ENCODE results near the gene CHURC1. TPM values are rescaled to one million over a fixed set of nuclear protein-coding genes. Genes with fewer than 3 reads are reported as not detected.

The CHURC1 gene
- total and polyA plus RNA-seq, 2 experiments from 2014 or later = 69.1 to 162 TPM

- H3K27me3 ChIP-seq (replicated peaks; ENCODE audit: insufficient read depth) = no peaks in the 10 kb centered on the region
- in situ Hi-C loops (cut with MboI) = no loop called here
- DNase-seq = no peak
Measured at GRCh38 chr14:64953661-64954060, 39.4 kb downstream of the CHURC1 start.

GRCh38 chr14:64954491-64955240 is 40.4 kb downstream of the CHURC1 start:
- Histone ChIP-seq H3K79me2 (ENCODE audit: insufficient read depth) (no peaks in the 10 kb centered on the region), H3K36me3 (ENCODE audit: low read depth) (no peaks in the 10 kb centered on the region), H3K4me3 (no peak overlapping the region), H3K9me2 (ENCODE audit: insufficient read depth) (no peaks in the 10 kb centered on the region), H3K9ac (no peak overlapping the region), H3K4me2 (ENCODE audit: unreplicated experiment) (no peak overlapping the region), H3F3A (ENCODE audit: insufficient read depth) (no peaks in the 10 kb centered on the region), H3K4me1 (ENCODE audit: insufficient read depth) (no peaks in the 10 kb centered on the region), H3K27ac (no peak overlapping the region), H4K20me1 (ENCODE audit: insufficient read depth) (no peaks in the 10 kb centered on the region), H2AFZ (no peak overlapping the region), H3K9me3 (ENCODE audit: low read depth) (no peaks in the 10 kb centered on the region), H3K27me3 (replicated peaks; ENCODE audit: insufficient read depth) (no peaks in the 10 kb centered on the region)
- no peak for TF ChIP-seq EZH2 (IDR thresholded peaks at IDR 0.05; ENCODE audit: insufficient read depth, poor library complexity, severe bottlenecking)
- TF ChIP-seq EZH2phosphoT487 (IDR thresholded peaks at IDR 0.05; ENCODE audit: insufficient read depth, low read depth) = no peak
- DNase-seq = no peak
- in situ Hi-C loops (cut with MboI) = no loop called here
- WGBS, 2 experiments (ENCODE audit: low coverage in 1 of 2, low lambda C conversion rate in 2 of 2, missing lambda C conversion rate in 2 of 2) = 88 to 95% methylated on average over 9 of the region's 9 CpGs

More at GRCh38 chr14:64953661-64954060, 39.4 kb downstream of the CHURC1 start:
- no peaks in the 10 kb centered on the region for H3K36me3 ChIP-seq (ENCODE audit: low read depth)
- H3K4me1 ChIP-seq (ENCODE audit: insufficient read depth) = no peaks in the 10 kb centered on the region
- no peak overlapping the region for H3K4me2 ChIP-seq (ENCODE audit: unreplicated experiment)
- no peaks in the 10 kb centered on the region for H3K79me2 ChIP-seq (ENCODE audit: insufficient read depth)
- H4K20me1 ChIP-seq (ENCODE audit: insufficient read depth) = no peaks in the 10 kb centered on the region
- no peak overlapping the region for H3K4me3 ChIP-seq
- H3K27ac ChIP-seq = no peak overlapping the region
- no peak overlapping the region for H3K9ac ChIP-seq
- WGBS, 2 experiments (ENCODE audit: low coverage in 1 of 2, low lambda C conversion rate in 2 of 2, missing lambda C conversion rate in 2 of 2) = 89 to 91% methylated on average over 6 of the region's 6 CpGs
- H2AFZ ChIP-seq = no peak overlapping the region
- no peaks in the 10 kb centered on the region for H3K9me3 ChIP-seq (ENCODE audit: low read depth)
- H3K9me2 ChIP-seq (ENCODE audit: insufficient read depth) = no peaks in the 10 kb centered on the region
- TF ChIP-seq EZH2phosphoT487 (IDR thresholded peaks at IDR 0.05; ENCODE audit: insufficient read depth, low read depth) = no peak
- TF ChIP-seq EZH2 (IDR thresholded peaks at IDR 0.05; ENCODE audit: insufficient read depth, poor library complexity, severe bottlenecking) = no peak
- no peaks in the 10 kb centered on the region for H3F3A ChIP-seq (ENCODE audit: insufficient read depth)

- H3F3A ChIP-seq (ENCODE audit: insufficient read depth) = no peaks in the 10 kb centered on the region
- 71 to 73% methylated on average over 6 of the region's 6 CpGs for WGBS, 2 experiments (ENCODE audit: low coverage in 1 of 2, low lambda C conversion rate in 2 of 2, missing lambda C conversion rate in 2 of 2)
- H3K27me3 ChIP-seq (replicated peaks; ENCODE audit: insufficient read depth) = no peaks in the 10 kb centered on the region
- H3K36me3 ChIP-seq (ENCODE audit: low read depth) = no peaks in the 10 kb centered on the region
- in situ Hi-C loops (cut with MboI) = no loop called here
- H4K20me1 ChIP-seq (ENCODE audit: insufficient read depth) = no peaks in the 10 kb centered on the region
- DNase-seq = no peak
- H3K4me2 ChIP-seq (ENCODE audit: unreplicated experiment) = no peak overlapping the region
- H3K27ac ChIP-seq = no peak overlapping the region
- no peak for TF ChIP-seq EZH2 (IDR thresholded peaks at IDR 0.05; ENCODE audit: insufficient read depth, poor library complexity, severe bottlenecking)
- TF ChIP-seq EZH2phosphoT487 (IDR thresholded peaks at IDR 0.05; ENCODE audit: insufficient read depth, low read depth) = no peak
- H3K9me2 ChIP-seq (ENCODE audit: insufficient read depth) = no peaks in the 10 kb centered on the region
- H3K79me2 ChIP-seq (ENCODE audit: insufficient read depth) = no peaks in the 10 kb centered on the region
- H3K9ac ChIP-seq = no peak overlapping the region
- no peak overlapping the region for H2AFZ ChIP-seq
- no peaks in the 10 kb centered on the region for H3K9me3 ChIP-seq (ENCODE audit: low read depth)
- no peaks in the 10 kb centered on the region for H3K4me1 ChIP-seq (ENCODE audit: insufficient read depth)
- H3K4me3 ChIP-seq = no peak overlapping the region
Measured at GRCh38 chr14:64955297-64955696, 41.0 kb downstream of the CHURC1 start.

- H3K36me3 ChIP-seq (ENCODE audit: low read depth) = no peaks in the 10 kb centered on the region
- no peak for DNase-seq
- no peak overlapping the region for H3K9ac ChIP-seq
- no peaks in the 10 kb centered on the region for H3K79me2 ChIP-seq (ENCODE audit: insufficient read depth)
- WGBS, 2 experiments (ENCODE audit: low coverage in 1 of 2, low lambda C conversion rate in 2 of 2, missing lambda C conversion rate in 2 of 2) = 82 to 85% methylated on average over 8 of the region's 8 CpGs
- TF ChIP-seq EZH2 (IDR thresholded peaks at IDR 0.05; ENCODE audit: insufficient read depth, poor library complexity, severe bottlenecking) (no peak), EZH2phosphoT487 (IDR thresholded peaks at IDR 0.05; ENCODE audit: insufficient read depth, low read depth) (no peak)
- H2AFZ ChIP-seq = no peak overlapping the region
- no peaks in the 10 kb centered on the region for H3K9me3 ChIP-seq (ENCODE audit: low read depth)
- H3K4me2 ChIP-seq (ENCODE audit: unreplicated experiment) = no peak overlapping the region
- H3F3A ChIP-seq (ENCODE audit: insufficient read depth) = no peaks in the 10 kb centered on the region
- no peak overlapping the region for H3K27ac ChIP-seq
- in situ Hi-C loops (cut with MboI) = no loop called here
- no peaks in the 10 kb centered on the region for H3K9me2 ChIP-seq (ENCODE audit: insufficient read depth)
- no peaks in the 10 kb centered on the region for H4K20me1 ChIP-seq (ENCODE audit: insufficient read depth)
- H3K4me3 ChIP-seq = no peak overlapping the region
- no peaks in the 10 kb centered on the region for H3K4me1 ChIP-seq (ENCODE audit: insufficient read depth)
- H3K27me3 ChIP-seq (replicated peaks; ENCODE audit: insufficient read depth) = no peaks in the 10 kb centered on the region
Measured at GRCh38 chr14:64956697-64957406, 42.6 kb downstream of the CHURC1 start.

All from GM23248 (cell line).